Lung (tissue), 12 donors: ENCODE data around the gene KCNRG. TPM values are rescaled to one million over a fixed set of nuclear protein-coding genes. Genes with fewer than 3 reads are reported as not detected.

ENCODE experiments used
- ATAC-seq: fragments of 200-7000 bp; cut with Tn5 transposase; one replicate; pipeline ENCODE4 v1.9.1; 2020; ENCODE audit warnings: moderate number of reproducible peaks; ENCODE audit not compliant: insufficient read depth, low FRiP score
- DNase-seq, 3 donors: peaks; one replicate each; pipeline ENCODE4 v3.0.0-alpha.2; 2013 to 2017
- H3K27ac ChIP-seq, 2 donors: one replicate each; pipeline ENCODE4 v1.5.1; 2013; ENCODE audit warnings: mild to moderate bottlenecking in 2 of 2, moderate library complexity in 2 of 2, control low read depth in 1 of 2, inconsistent platforms in 1 of 2, low read depth in 1 of 2, low read length in 1 of 2
- H3K27me3 ChIP-seq, 3 donors: one replicate each; pipeline ENCODE4 v1.5.1; 2013; ENCODE audit warnings: low read length in 2 of 3; ENCODE audit not compliant: control insufficient read depth in 3 of 3, insufficient read depth in 3 of 3
- H3K36me3 ChIP-seq, 4 donors: one replicate each; pipeline ENCODE4 v1.5.1; 2013; ENCODE audit warnings: low read length in 4 of 4, mild to moderate bottlenecking in 1 of 4, moderate library complexity in 1 of 4; ENCODE audit not compliant: control insufficient read depth in 4 of 4, insufficient read depth in 4 of 4
- H3K4me1 ChIP-seq, 5 donors: one replicate each; pipeline ENCODE4 v1.5.1; 2013; ENCODE audit warnings: low read length in 5 of 5, mild to moderate bottlenecking in 2 of 5, moderate library complexity in 1 of 5; ENCODE audit not compliant: control insufficient read depth in 5 of 5, insufficient read depth in 5 of 5
- H3K4me3 ChIP-seq: one replicate; pipeline ENCODE4 v1.5.1; 2013; ENCODE audit warnings: mild to moderate bottlenecking, control low read depth, moderate library complexity
- H3K9ac ChIP-seq, 2 donors: one replicate each; pipeline ENCODE4 v1.5.1; 2013; ENCODE audit warnings: low read length in 2 of 2, control low read depth in 1 of 2; ENCODE audit not compliant: insufficient read depth in 1 of 2
- H3K9me3 ChIP-seq, 4 donors: one replicate each; pipeline ENCODE4 v1.5.1; 2013; ENCODE audit warnings: low read length in 3 of 4, mild to moderate bottlenecking in 1 of 4, moderate library complexity in 1 of 4; ENCODE audit not compliant: control insufficient read depth in 4 of 4, insufficient read depth in 3 of 4
- CTCF ChIP-seq: IDR thresholded peaks from 2 replicates; pipeline ENCODE4 v1.5.1; 2012; ENCODE audit warnings: mild to moderate bottlenecking; ENCODE audit errors: control extremely low read depth, extremely low read depth
- WGBS, 2 donors: extraction: QIAGEN DNeasy Blood & Tissue Kit; methylation state at CpG; one replicate each; pipeline ENCODE4 v1.1.7; 2013; 5-methylcytosine and 5-hydroxymethylcytosine counted together
- polyA plus RNA-seq, 2 donors: library from polyadenylated mRNA; stranded (reverse); fragments of 200-250 nt; gene quantifications; one replicate each; pipeline ENCODE4 v1.2.1, GENCODE V29; 2013
- total RNA-seq, 2 donors: library from RNA; depleted of rRNA in 1 of 2; stranded (reverse); fragments of >200 nt in 1 of 2; gene quantifications; one replicate each; pipeline ENCODE4 v1.2.1, GENCODE V29; 2014 to 2021
- donor health status: control.
- donor health status: control.
- donor health status: Bipolar disorder and iron deficiency.
- donor health status: healthy.
- donor health status: DM: yes; HTN: yes; CAD: no.

Gene KCNRG
- total and polyA plus RNA-seq, 4 donors: 2.9 to 13.6 (median 6.9) TPM

GRCh38 chr13:49975826-49976225, 39.4 kb upstream of the KCNRG start:
- ATAC-seq (no peak), DNase-seq (no peak)
- H3K27ac ChIP-seq: no peak overlapping the region
- no peak for TF ChIP-seq CTCF
- 87 to 92% methylated on average over 1 of the region's 1 CpG for WGBS, 2 donors
- peaks cover 0 to 2% (median 0%) of the 10 kb centered on the region in 4 donors for H3K36me3 ChIP-seq
- no peaks in the 10 kb centered on the region for H3K9me3 ChIP-seq
- no peak overlapping the region for H3K9ac ChIP-seq
- no peaks in the 10 kb centered on the region for H3K27me3 ChIP-seq
- H3K4me1 ChIP-seq: peaks cover 0 to 3% (median 0%) of the 10 kb centered on the region in 5 donors
- H3K4me3 ChIP-seq: no peak overlapping the region

- WGBS, 2 donors: 51 to 55% methylated on average over 8 of the region's 8 CpGs
- ATAC-seq (peak; percentile 72), DNase-seq (peak; percentile 66 to 84 (median 76))
- Histone ChIP-seq H3K9ac (no peak overlapping the region), H3K27ac (no peak overlapping the region), H3K9me3 (no peaks in the 10 kb centered on the region), H3K36me3 (no peaks in the 10 kb centered on the region), H3K4me3 (no peak overlapping the region), H3K4me1 (peaks cover 0 to 3% (median 0%) of the 10 kb centered on the region in 5 donors), H3K27me3 (no peaks in the 10 kb centered on the region)
- TF ChIP-seq CTCF: peak; percentile 88
These were observed 38.7 kb upstream of the KCNRG start for GRCh38 chr13:49976314-49977258.

GRCh38 chr13:49977992-49978391, 37.3 kb upstream of the KCNRG start:
- WGBS, 2 donors: 58 to 75% methylated on average over 3 of the region's 3 CpGs
- ATAC-seq: no peak
- no peak for TF ChIP-seq CTCF

More at GRCh38 chr13:49977992-49978391, 37.3 kb upstream of the KCNRG start:
- Histone ChIP-seq H3K27ac (no peak overlapping the region), H3K9me3 (no peaks in the 10 kb centered on the region), H3K4me3 (no peak overlapping the region), H3K36me3 (no peaks in the 10 kb centered on the region), H3K4me1 (peaks cover 0 to 3% (median 0%) of the 10 kb centered on the region in 5 donors), H3K27me3 (no peaks in the 10 kb centered on the region), H3K9ac (no peak overlapping the region)
- no peak for DNase-seq
